SK-N-SH (cell line): ENCODE data around the gene PANK3.

Experiments
- FOXM1 ChIP-seq: IDR thresholded peaks from 2 replicates; pipeline ENCODE4 v1.4.0; 2012; ENCODE audit warnings: low read depth, mild to moderate bottlenecking
- JUND ChIP-seq: IDR thresholded peaks from 2 replicates; pipeline ENCODE4 v1.4.0; 2012
- MXI1 ChIP-seq: IDR thresholded peaks from 2 replicates; pipeline ENCODE4 v1.6.1; 2012; ENCODE audit warnings: mild to moderate bottlenecking, low read depth, low read length, improper control_type of control experiment
- POLR2AphosphoS5 ChIP-seq: IDR thresholded peaks from 2 replicates; pipeline ENCODE4 v1.6.1; 2012; ENCODE audit warnings: low read depth, low read length
- SMC3 ChIP-seq: IDR thresholded peaks from 2 replicates; pipeline ENCODE4 v1.6.1; 2012; ENCODE audit warnings: low read depth, low read length, improper control_type of control experiment
- TEAD4 ChIP-seq: IDR thresholded peaks from 2 replicates; pipeline ENCODE4 v1.4.0; 2012; ENCODE audit warnings: mild to moderate bottlenecking, borderline replicate concordance; ENCODE audit not compliant: insufficient read depth
- TF ChIP-seq, protein P1 (sequence below): IDR thresholded peaks from 2 replicates; pipeline ENCODE4 v1.4.0; 2012; ENCODE audit warnings: low read depth
- TF ChIP-seq, protein P2 (sequence below): fragments of 200-600 bp; sonication (generic); IDR thresholded peaks from 2 replicates; pipeline ENCODE4 v1.6.1; 2017; ENCODE audit warnings: antibody characterized with exemption, mild to moderate bottlenecking, moderate library complexity
- TF ChIP-seq, protein P3 (sequence below): IDR thresholded peaks from 2 replicates; pipeline ENCODE4 v1.6.1; 2012; ENCODE audit warnings: mild to moderate bottlenecking, low read depth, low read length, moderate library complexity

DNA sequence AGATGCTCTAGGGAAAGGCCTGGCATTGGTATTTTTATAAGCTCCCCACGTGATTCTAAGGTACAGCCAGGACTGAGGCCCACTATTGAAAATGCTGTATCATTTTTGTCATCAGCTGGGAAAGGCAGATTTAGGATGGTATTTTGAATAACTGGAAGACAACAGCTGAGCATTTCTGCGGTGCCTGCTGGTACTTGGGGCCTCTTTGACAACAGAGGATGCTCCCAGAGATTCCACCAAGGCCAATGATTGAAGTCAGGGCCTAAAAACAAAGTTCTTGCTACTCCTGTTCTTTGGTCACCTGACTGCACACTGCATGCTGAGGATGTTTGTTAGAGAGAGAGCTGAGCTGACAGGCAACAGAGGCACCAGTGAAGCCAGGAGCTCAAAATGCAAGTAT lies 42.0 kb downstream of the PANK3 start:
- TF ChIP-seq TEAD4 (no peak), SMC3 (no peak), JUND (no peak), POLR2AphosphoS5 (no peak), FOXM1 (no peak), MXI1 (no peak)
- TF ChIP-seq, protein P1, sequence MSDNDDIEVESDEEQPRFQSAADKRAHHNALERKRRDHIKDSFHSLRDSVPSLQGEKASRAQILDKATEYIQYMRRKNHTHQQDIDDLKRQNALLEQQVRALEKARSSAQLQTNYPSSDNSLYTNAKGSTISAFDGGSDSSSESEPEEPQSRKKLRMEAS = no peak
- TF ChIP-seq, protein P2, sequence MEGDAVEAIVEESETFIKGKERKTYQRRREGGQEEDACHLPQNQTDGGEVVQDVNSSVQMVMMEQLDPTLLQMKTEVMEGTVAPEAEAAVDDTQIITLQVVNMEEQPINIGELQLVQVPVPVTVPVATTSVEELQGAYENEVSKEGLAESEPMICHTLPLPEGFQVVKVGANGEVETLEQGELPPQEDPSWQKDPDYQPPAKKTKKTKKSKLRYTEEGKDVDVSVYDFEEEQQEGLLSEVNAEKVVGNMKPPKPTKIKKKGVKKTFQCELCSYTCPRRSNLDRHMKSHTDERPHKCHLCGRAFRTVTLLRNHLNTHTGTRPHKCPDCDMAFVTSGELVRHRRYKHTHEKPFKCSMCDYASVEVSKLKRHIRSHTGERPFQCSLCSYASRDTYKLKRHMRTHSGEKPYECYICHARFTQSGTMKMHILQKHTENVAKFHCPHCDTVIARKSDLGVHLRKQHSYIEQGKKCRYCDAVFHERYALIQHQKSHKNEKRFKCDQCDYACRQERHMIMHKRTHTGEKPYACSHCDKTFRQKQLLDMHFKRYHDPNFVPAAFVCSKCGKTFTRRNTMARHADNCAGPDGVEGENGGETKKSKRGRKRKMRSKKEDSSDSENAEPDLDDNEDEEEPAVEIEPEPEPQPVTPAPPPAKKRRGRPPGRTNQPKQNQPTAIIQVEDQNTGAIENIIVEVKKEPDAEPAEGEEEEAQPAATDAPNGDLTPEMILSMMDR = no peak
- TF ChIP-seq, protein P3, sequence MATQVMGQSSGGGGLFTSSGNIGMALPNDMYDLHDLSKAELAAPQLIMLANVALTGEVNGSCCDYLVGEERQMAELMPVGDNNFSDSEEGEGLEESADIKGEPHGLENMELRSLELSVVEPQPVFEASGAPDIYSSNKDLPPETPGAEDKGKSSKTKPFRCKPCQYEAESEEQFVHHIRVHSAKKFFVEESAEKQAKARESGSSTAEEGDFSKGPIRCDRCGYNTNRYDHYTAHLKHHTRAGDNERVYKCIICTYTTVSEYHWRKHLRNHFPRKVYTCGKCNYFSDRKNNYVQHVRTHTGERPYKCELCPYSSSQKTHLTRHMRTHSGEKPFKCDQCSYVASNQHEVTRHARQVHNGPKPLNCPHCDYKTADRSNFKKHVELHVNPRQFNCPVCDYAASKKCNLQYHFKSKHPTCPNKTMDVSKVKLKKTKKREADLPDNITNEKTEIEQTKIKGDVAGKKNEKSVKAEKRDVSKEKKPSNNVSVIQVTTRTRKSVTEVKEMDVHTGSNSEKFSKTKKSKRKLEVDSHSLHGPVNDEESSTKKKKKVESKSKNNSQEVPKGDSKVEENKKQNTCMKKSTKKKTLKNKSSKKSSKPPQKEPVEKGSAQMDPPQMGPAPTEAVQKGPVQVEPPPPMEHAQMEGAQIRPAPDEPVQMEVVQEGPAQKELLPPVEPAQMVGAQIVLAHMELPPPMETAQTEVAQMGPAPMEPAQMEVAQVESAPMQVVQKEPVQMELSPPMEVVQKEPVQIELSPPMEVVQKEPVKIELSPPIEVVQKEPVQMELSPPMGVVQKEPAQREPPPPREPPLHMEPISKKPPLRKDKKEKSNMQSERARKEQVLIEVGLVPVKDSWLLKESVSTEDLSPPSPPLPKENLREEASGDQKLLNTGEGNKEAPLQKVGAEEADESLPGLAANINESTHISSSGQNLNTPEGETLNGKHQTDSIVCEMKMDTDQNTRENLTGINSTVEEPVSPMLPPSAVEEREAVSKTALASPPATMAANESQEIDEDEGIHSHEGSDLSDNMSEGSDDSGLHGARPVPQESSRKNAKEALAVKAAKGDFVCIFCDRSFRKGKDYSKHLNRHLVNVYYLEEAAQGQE = no peak
